T-cell (primary cell): ENCODE data around the gene GALNT14. TPM values are rescaled to one million over a fixed set of nuclear protein-coding genes. Genes with fewer than 3 reads are reported as not detected.

Experiments
- ATAC-seq, 4 experiments: fragments of 200-7000 bp in 3 of 4; fragments of 150-1000 bp in 1 of 4; cut with Tn5 transposase; replicated peaks in 1 of 4; 1 replicate in 3 of 4; 2 replicates in 1 of 4; pipeline ENCODE4 v1.10.0; 2021; ENCODE audit warnings: moderate library complexity in 3 of 4, mild to moderate bottlenecking in 2 of 4, moderate number of reproducible peaks in 1 of 4
- CTCF ChIA-PET, 2 donors: fragments of 300-600 bp; sonication (Branson Sonifier 250); formaldehyde crosslinking; loops; one replicate each; lab custom pipeline; 2022; ENCODE audit warnings: antibody characterized with exemption in 2 of 2; lab: Charles Lee
- POLR2A ChIA-PET, 2 donors: fragments of 300-600 bp; sonication (Branson Sonifier 250); formaldehyde crosslinking; loops; one replicate each; lab custom pipeline; 2022; ENCODE audit warnings: antibody characterized with exemption in 2 of 2; lab: Charles Lee
- DNase-seq, 35 experiments: peaks; one replicate each; pipeline versions ENCODE4 v3.0.0 to v3.0.0-alpha.2; 2013 to 2023
- H3K27ac ChIP-seq: one replicate; pipeline ENCODE4 v1.5.1; 2013; ENCODE audit warnings: low read length
- H3K27me3 ChIP-seq, 2 experiments: replicated peaks in 1 of 2; 1 replicate in 1 of 2; 2 replicates in 1 of 2; pipeline versions ENCODE4 v1.6.1 to v1.7.0; 2013; ENCODE audit warnings: low read length in 1 of 2, mixed read lengths in 1 of 2; ENCODE audit not compliant: control insufficient read depth in 2 of 2, insufficient read depth in 2 of 2; ENCODE audit errors: extremely low read depth in 1 of 2
- H3K36me3 ChIP-seq, 2 donors: 1 replicate in 1 of 2; 2 replicates in 1 of 2; pipeline versions ENCODE4 v1.6.1 to v1.7.0; 2013; ENCODE audit warnings: low read length in 1 of 2; ENCODE audit not compliant: control insufficient read depth in 2 of 2, insufficient read depth in 1 of 2; ENCODE audit errors: extremely low read depth in 1 of 2
- H3K4me1 ChIP-seq, 2 experiments: 1 replicate in 1 of 2; 2 replicates in 1 of 2; pipeline versions ENCODE4 v1.6.1 to v1.7.0; 2013; ENCODE audit warnings: low read length in 2 of 2, mixed read lengths in 1 of 2; ENCODE audit not compliant: insufficient read depth in 2 of 2, control insufficient read depth in 1 of 2; ENCODE audit errors: extremely low read depth in 1 of 2
- H3K4me3 ChIP-seq, 2 donors: 1 replicate in 1 of 2; 2 replicates in 1 of 2; pipeline versions ENCODE4 v1.5.1 to v1.7.0; 2013; ENCODE audit warnings: mild to moderate bottlenecking in 2 of 2, low read length in 1 of 2, moderate library complexity in 1 of 2; ENCODE audit not compliant: control insufficient read depth in 1 of 2; ENCODE audit errors: extremely low read depth in 1 of 2
- H3K9me3 ChIP-seq: 2 replicates; pipeline ENCODE4 v1.7.0; 2013
- H3K27ac Mint-ChIP-seq, 2 donors: one replicate each; pipeline ENCODE4 v1.8.0; 2020 to 2021; ENCODE audit warnings: mild to moderate bottlenecking in 2 of 2, mixed read lengths in 2 of 2
- H3K27me3 Mint-ChIP-seq, 2 donors: one replicate each; pipeline ENCODE4 v1.8.0; 2021 to 2022; ENCODE audit warnings: mixed read lengths in 2 of 2
- H3K36me3 Mint-ChIP-seq: one replicate; pipeline ENCODE4 v1.8.0; 2021; ENCODE audit warnings: mixed read lengths
- H3K4me1 Mint-ChIP-seq, 3 donors: one replicate each; pipeline ENCODE4 v1.8.0; 2020 to 2022; ENCODE audit warnings: mixed read lengths in 3 of 3, mild to moderate bottlenecking in 1 of 3
- H3K4me3 Mint-ChIP-seq, 3 donors: one replicate each; pipeline ENCODE4 v1.8.0; 2020 to 2022; ENCODE audit warnings: mild to moderate bottlenecking in 3 of 3, mixed read lengths in 3 of 3, moderate library complexity in 3 of 3
- H3K9me3 Mint-ChIP-seq, 3 donors: one replicate each; pipeline ENCODE4 v1.8.0; 2020 to 2022; ENCODE audit warnings: mixed read lengths in 3 of 3
- WGBS: methylation state at CpG from one replicate; pipeline ENCODE4 v1.1.5; 2013; ENCODE audit warnings: missing lambda C conversion rate; ENCODE audit not compliant: insufficient coverage; 5-methylcytosine and 5-hydroxymethylcytosine counted together
- total RNA-seq, 35 experiments: library from RNA in 6 of 35; stranded (reverse) in 6 of 35; fragments of 120-200 nt in 1 of 35; gene quantifications; one replicate each; pipeline versions ENCODE4 v1.2.1 to v1.2.4 and lab custom pipeline; 2013 to 2026

Gene GALNT14
- total RNA-seq, 5 donors from 2014 or later (not counting 1 experiment from before 2014, with no cell fraction given), result 0.29 to 0.38 TPM; not detected in 3

DNA sequence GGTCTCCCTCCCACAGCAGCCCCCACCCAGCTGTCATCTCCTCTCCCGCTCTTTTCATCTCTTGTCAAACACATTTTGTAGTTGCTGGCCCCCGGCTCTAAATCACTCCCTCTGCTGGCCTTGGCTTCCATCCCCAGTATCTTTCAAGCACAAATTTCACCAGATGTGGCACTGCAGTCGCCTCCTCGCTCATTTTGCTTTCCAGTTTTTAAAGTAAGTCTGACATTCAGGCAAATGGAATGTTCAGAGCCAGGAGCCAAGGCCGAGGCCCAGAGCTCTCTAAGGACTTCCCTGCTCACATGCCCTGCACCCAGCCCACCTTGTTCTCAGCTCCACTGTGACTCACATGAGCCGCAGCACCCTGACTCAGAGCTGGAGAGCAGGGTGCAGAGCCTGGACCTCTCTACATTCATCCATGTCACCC, 158.4 kb downstream of the GALNT14 start:
- Mint-ChIP-seq H3K9me3 (no peaks in the 10 kb centered on the region), H3K4me3 (no peak overlapping the region), H3K27ac (no peak overlapping the region), H3K27me3 (no peaks in the 10 kb centered on the region), H3K36me3 (no peaks in the 10 kb centered on the region), H3K4me1 (no peaks in the 10 kb centered on the region)
- CTCF ChIA-PET, result no interaction called here
- H3K9me3 ChIP-seq, result no peaks in the 10 kb centered on the region
- H3K27ac ChIP-seq, result no peak overlapping the region
- POLR2A ChIA-PET, result no interaction called here
- no peak overlapping the region for H3K4me3 ChIP-seq
- ATAC-seq (no peak), DNase-seq (no peak)
- H3K27me3 ChIP-seq, result peaks cover 0 to 11% of the 10 kb centered on the region in 2 experiments
- no peaks in the 10 kb centered on the region for H3K4me1 ChIP-seq
- whole genome bisulfite sequencing, result 77% methylated on average over 6 of the region's 6 CpGs
- no peaks in the 10 kb centered on the region for H3K36me3 ChIP-seq

DNA sequence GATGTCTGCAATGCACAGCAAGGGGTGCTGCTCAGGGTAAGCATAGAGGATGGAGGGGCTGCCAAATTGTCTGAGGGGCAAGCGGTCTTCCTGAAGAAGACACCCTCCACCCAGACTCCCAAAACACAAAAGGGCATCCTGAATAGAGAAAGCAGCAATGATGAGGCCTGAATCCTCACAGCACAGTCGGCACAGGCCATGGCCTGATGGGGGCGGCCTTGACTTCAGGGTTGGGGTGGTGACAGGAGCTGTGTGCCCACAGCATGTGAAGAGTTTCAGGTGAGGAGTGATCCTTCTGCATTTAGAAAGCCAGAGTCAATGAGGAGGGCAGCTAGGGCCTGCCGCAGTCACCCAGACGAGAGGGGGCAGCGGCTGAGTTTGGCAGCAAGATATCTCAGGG, 159.4 kb downstream of the GALNT14 start:
- Histone ChIP-seq H3K36me3 (no peaks in the 10 kb centered on the region), H3K4me1 (no peaks in the 10 kb centered on the region), H3K9me3 (no peaks in the 10 kb centered on the region), H3K27me3 (peaks cover 0 to 11% of the 10 kb centered on the region in 2 experiments), H3K27ac (no peak overlapping the region), H3K4me3 (no peak overlapping the region)
- ChIA-PET POLR2A (no interaction called here), CTCF (no interaction called here)
- DNase-seq (no peak), ATAC-seq (no peak)
- Mint-ChIP-seq H3K27me3 (no peaks in the 10 kb centered on the region), H3K9me3 (no peaks in the 10 kb centered on the region), H3K27ac (no peak overlapping the region), H3K4me3 (no peak overlapping the region), H3K4me1 (no peaks in the 10 kb centered on the region), H3K36me3 (no peaks in the 10 kb centered on the region)
- 90% methylated on average over 5 of the region's 6 CpGs for WGBS

- ATAC-seq (no peak), DNase-seq (no peak)
- peaks cover 0 to 11% of the 10 kb centered on the region in 2 experiments for H3K27me3 ChIP-seq
- Mint-ChIP-seq H3K9me3 (no peaks in the 10 kb centered on the region), H3K4me3 (no peak overlapping the region), H3K27ac (no peak overlapping the region), H3K4me1 (no peaks in the 10 kb centered on the region), H3K27me3 (no peaks in the 10 kb centered on the region), H3K36me3 (no peaks in the 10 kb centered on the region)
- ChIA-PET CTCF (no interaction called here), POLR2A (no interaction called here)
- no peak overlapping the region for H3K27ac ChIP-seq
- no peak overlapping the region for H3K4me3 ChIP-seq
- H3K4me1 ChIP-seq, result no peaks in the 10 kb centered on the region
- H3K36me3 ChIP-seq, result no peaks in the 10 kb centered on the region
- 60% methylated on average over 3 of the region's 5 CpGs for WGBS
- H3K9me3 ChIP-seq, result no peaks in the 10 kb centered on the region
These were observed 160.2 kb downstream of the GALNT14 start for GRCh38 chr2:30978044-30978443.

DNA sequence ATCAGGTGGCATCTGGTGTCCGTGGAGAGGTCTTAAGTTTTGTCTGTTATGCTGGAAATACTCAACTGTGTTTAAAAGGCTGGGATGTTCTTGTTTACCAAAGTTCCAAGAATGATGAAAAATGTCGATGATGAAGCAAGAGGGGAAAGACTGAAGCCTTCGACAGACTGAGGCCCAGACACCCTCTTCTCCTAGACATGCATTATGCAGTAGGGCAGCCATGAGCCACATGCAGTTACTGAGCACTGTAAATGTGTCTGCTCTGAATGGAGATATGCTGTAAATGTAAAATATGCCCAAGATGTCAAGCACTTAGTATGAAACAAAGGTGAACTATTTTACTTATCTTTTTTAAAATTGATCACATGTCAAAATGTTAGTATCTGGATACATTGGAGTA, 163.1 kb downstream of the GALNT14 start:
- Mint-ChIP-seq H3K4me1 (no peaks in the 10 kb centered on the region), H3K36me3 (no peaks in the 10 kb centered on the region), H3K27me3 (no peaks in the 10 kb centered on the region), H3K4me3 (no peak overlapping the region), H3K27ac (no peak overlapping the region), H3K9me3 (no peaks in the 10 kb centered on the region)
- Histone ChIP-seq H3K9me3 (no peaks in the 10 kb centered on the region), H3K27ac (no peak overlapping the region), H3K36me3 (no peaks in the 10 kb centered on the region), H3K4me1 (no peaks in the 10 kb centered on the region), H3K4me3 (no peak overlapping the region), H3K27me3 (peaks cover 0 to 11% of the 10 kb centered on the region in 2 experiments)
- WGBS, result 25% methylated on average over 1 of the region's 3 CpGs
- ChIA-PET POLR2A (no interaction called here), CTCF (no interaction called here)
- no peak for DNase-seq
- ATAC-seq, result no peak

DNA sequence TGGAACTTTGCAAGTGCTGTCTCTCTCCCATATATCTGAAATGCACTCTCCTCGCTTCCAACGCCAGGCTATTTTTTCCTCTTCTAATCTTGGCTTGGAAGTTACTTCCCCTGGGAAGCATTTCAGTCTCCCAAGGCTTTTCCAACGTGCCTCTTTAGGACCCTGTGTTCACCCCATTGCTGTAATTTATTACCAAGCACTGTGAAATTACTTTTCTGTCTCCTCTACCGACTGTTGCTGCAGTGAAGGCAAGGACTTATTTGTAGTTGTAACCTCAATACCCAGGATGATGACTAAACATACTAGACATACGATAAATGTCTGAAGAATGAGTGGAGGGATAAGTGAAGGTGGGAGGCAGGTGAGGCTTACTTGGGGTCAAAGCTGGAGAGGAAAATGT, 163.7 kb downstream of the GALNT14 start:
- Histone ChIP-seq H3K27me3 (peaks cover 0 to 8% of the 10 kb centered on the region in 2 experiments), H3K36me3 (no peaks in the 10 kb centered on the region), H3K27ac (no peak overlapping the region), H3K4me3 (no peak overlapping the region), H3K9me3 (no peaks in the 10 kb centered on the region), H3K4me1 (no peaks in the 10 kb centered on the region)
- ChIA-PET POLR2A (no interaction called here), CTCF (no interaction called here)
- WGBS, result 94% methylated on average over 2 of the region's 5 CpGs
- Mint-ChIP-seq H3K4me3 (no peak overlapping the region), H3K27ac (no peak overlapping the region), H3K9me3 (no peaks in the 10 kb centered on the region), H3K4me1 (no peaks in the 10 kb centered on the region), H3K27me3 (no peaks in the 10 kb centered on the region), H3K36me3 (no peaks in the 10 kb centered on the region)
- ATAC-seq (no peak), DNase-seq (no peak)

- Mint-ChIP-seq H3K4me3 (no peak overlapping the region), H3K36me3 (no peaks in the 10 kb centered on the region), H3K4me1 (no peaks in the 10 kb centered on the region), H3K9me3 (no peaks in the 10 kb centered on the region), H3K27me3 (no peaks in the 10 kb centered on the region), H3K27ac (no peak overlapping the region)
- CTCF ChIA-PET, result no interaction called here
- WGBS, result 78% methylated on average over 1 of the region's 1 CpG
- DNase-seq (no peak), ATAC-seq (no peak)
- no peaks in the 10 kb centered on the region for H3K4me1 ChIP-seq
- no peak overlapping the region for H3K27ac ChIP-seq
- peaks cover 0 to 10% of the 10 kb centered on the region in 2 experiments for H3K27me3 ChIP-seq
- no peaks in the 10 kb centered on the region for H3K9me3 ChIP-seq
- POLR2A ChIA-PET, result no interaction called here
- no peak overlapping the region for H3K4me3 ChIP-seq
- no peaks in the 10 kb centered on the region for H3K36me3 ChIP-seq
These were observed 164.1 kb downstream of the GALNT14 start for GRCh38 chr2:30974092-30974491.
